IMR-90 (cell line): ENCODE measurements around the gene CLSTN3. TPM values are rescaled to one million over a fixed set of nuclear protein-coding genes. Genes with fewer than 3 reads are reported as not detected.
A peak's percentile ranks its signal among the peaks of the same experiment; 100 is the strongest.

Source experiments
- ATAC-seq: fragments of 200-7000 bp; cut with Tn5 transposase; 2 replicates; pipeline ENCODE4 v1.9.1; 2020; ENCODE audit warnings: low read depth, mild to moderate bottlenecking, moderate library complexity
- BruUV-seq: library from RNA; stranded (reverse); fragments of 400-500 nt; replicated peaks from 2 replicates; lab custom pipeline; 2021; lab: Mats Ljungman, UMichigan
- CTCF ChIA-PET: fragments of 300-600 bp; formaldehyde crosslinking; extraction: SDS; loops from one replicate; lab custom pipeline; 2021; ENCODE audit warnings: antibody characterized with exemption; lab: Yijun Ruan, JAX
- POLR2A ChIA-PET: fragments of 300-600 bp; sonication (Branson Sonifier 250); formaldehyde crosslinking; loops from one replicate; lab custom pipeline; 2022; ENCODE audit warnings: antibody characterized with exemption; ENCODE audit not compliant: unreplicated experiment; lab: Charles Lee
- DNase-seq: peaks from one replicate; pipeline ENCODE4 v3.0.0; 2013
- H2AFZ ChIP-seq: replicated peaks from 2 replicates; pipeline ENCODE3; 2013; ENCODE audit warnings: low read length, mild to moderate bottlenecking; ENCODE audit not compliant: poor library complexity
- H2AK5ac ChIP-seq: 2 replicates; pipeline ENCODE4 v1.6.1; 2013; ENCODE audit warnings: low read depth, low read length, inconsistent platforms
- H2AK9ac ChIP-seq: replicated peaks from 2 replicates; pipeline ENCODE3; 2013; ENCODE audit warnings: mild to moderate bottlenecking, low read depth, low read length, moderate library complexity; ENCODE audit not compliant: poor library complexity
- H2BK120ac ChIP-seq: 2 replicates; pipeline ENCODE4 v1.6.1; 2013; ENCODE audit warnings: low read depth, low read length, inconsistent platforms
- H2BK15ac ChIP-seq: 3 replicates; pipeline ENCODE4 v1.6.1; 2013; ENCODE audit warnings: low read depth, low read length, inconsistent platforms
- H2BK20ac ChIP-seq: 2 replicates; pipeline ENCODE4 v1.6.1; 2013; ENCODE audit warnings: low read depth, mild to moderate bottlenecking, inconsistent platforms, low read length, moderate library complexity
- H2BK5ac ChIP-seq: 2 replicates; pipeline ENCODE4 v1.6.1; 2013; ENCODE audit warnings: mild to moderate bottlenecking, low read depth, low read length, inconsistent platforms; ENCODE audit not compliant: poor library complexity, severe bottlenecking
- H3K14ac ChIP-seq: replicated peaks from 2 replicates; pipeline ENCODE4 v1.6.1; 2013; ENCODE audit warnings: low read depth, low read length, inconsistent platforms
- H3K18ac ChIP-seq: 2 replicates; pipeline ENCODE4 v1.6.1; 2013; ENCODE audit warnings: low read depth, low read length, control low read depth
- H3K23ac ChIP-seq: 2 replicates; pipeline ENCODE4 v1.6.1; 2013; ENCODE audit warnings: low read depth, low read length, inconsistent platforms
- H3K27ac ChIP-seq: 2 replicates; pipeline ENCODE4 v1.5.1; 2013; ENCODE audit warnings: mild to moderate bottlenecking, control low read depth, low read length; ENCODE audit not compliant: insufficient read depth
- H3K27me3 ChIP-seq: 2 replicates; pipeline ENCODE4 v1.6.1; 2013; ENCODE audit warnings: low read length; ENCODE audit not compliant: control insufficient read depth, insufficient read depth
- H3K36me3 ChIP-seq: 2 replicates; pipeline ENCODE4 v1.6.1; 2013; ENCODE audit warnings: low read length, mixed read lengths; ENCODE audit not compliant: control insufficient read depth, insufficient read depth
- H3K4ac ChIP-seq: 2 replicates; pipeline ENCODE4 v1.6.1; 2013; ENCODE audit warnings: low read depth, low read length, inconsistent platforms
- H3K4me1 ChIP-seq: 2 replicates; pipeline ENCODE4 v1.6.1; 2013; ENCODE audit warnings: low read length, mixed read lengths; ENCODE audit not compliant: control insufficient read depth, insufficient read depth
- H3K4me2 ChIP-seq: 2 replicates; pipeline ENCODE4 v1.6.1; 2013; ENCODE audit warnings: low read depth, mild to moderate bottlenecking, control low read depth, low read length, moderate library complexity
- H3K4me3 ChIP-seq: 2 replicates; pipeline ENCODE4 v1.5.1; 2013; ENCODE audit warnings: low read depth, mild to moderate bottlenecking, control low read depth, low read length, moderate library complexity; ENCODE audit not compliant: insufficient read depth
- H3K56ac ChIP-seq: 2 replicates; pipeline ENCODE4 v1.6.1; 2013; ENCODE audit warnings: low read length, inconsistent platforms; ENCODE audit not compliant: insufficient read depth; ENCODE audit errors: extremely low read depth
- H3K79me1 ChIP-seq, 2 experiments: 2 replicates each; pipeline ENCODE4 v1.6.1; 2013; ENCODE audit warnings: low read length in 2 of 2, inconsistent platforms in 1 of 2, low read depth in 1 of 2
- H3K9ac ChIP-seq: 2 replicates; pipeline ENCODE4 v1.6.1; 2013; ENCODE audit warnings: low read depth, low read length, control low read depth
- H3K9me1 ChIP-seq: 2 replicates; pipeline ENCODE4 v1.6.1; 2013; ENCODE audit warnings: low read length, inconsistent platforms; ENCODE audit not compliant: insufficient read depth
- H3K9me3 ChIP-seq: 2 replicates; pipeline ENCODE4 v1.6.1; 2013; ENCODE audit warnings: low read length; ENCODE audit not compliant: control insufficient read depth, insufficient read depth
- H4K20me1 ChIP-seq: 2 replicates; pipeline ENCODE4 v1.6.1; 2013; ENCODE audit warnings: low read length, inconsistent platforms; ENCODE audit not compliant: insufficient read depth
- H4K5ac ChIP-seq: 2 replicates; pipeline ENCODE4 v1.6.1; 2013; ENCODE audit warnings: mild to moderate bottlenecking, low read depth, low read length, control low read depth
- H4K8ac ChIP-seq, 2 experiments: 2 replicates each; pipeline ENCODE4 v1.6.1; 2013; ENCODE audit warnings: low read depth in 2 of 2, low read length in 2 of 2, control low read depth in 1 of 2, inconsistent platforms in 1 of 2
- H4K91ac ChIP-seq: 2 replicates; pipeline ENCODE4 v1.6.1; 2013; ENCODE audit warnings: low read depth, low read length, inconsistent platforms; ENCODE audit not compliant: insufficient read depth
- CHD1 ChIP-seq: IDR thresholded peaks from 2 replicates; pipeline ENCODE4 v1.6.1; 2012; ENCODE audit warnings: low read depth, low read length, improper control_type of control experiment
- FOS ChIP-seq: fragments of 150-350 bp; IDR thresholded peaks from 2 replicates; pipeline ENCODE4 v1.6.1; 2016; ENCODE audit warnings: low read depth, low read length
- MAFK ChIP-seq: IDR thresholded peaks from 2 replicates; pipeline ENCODE4 v1.6.1; 2012; ENCODE audit warnings: low read depth, low read length, improper control_type of control experiment
- MAZ ChIP-seq: IDR thresholded peaks from 2 replicates; pipeline ENCODE4 v1.6.1; 2012; ENCODE audit warnings: low read depth, mild to moderate bottlenecking, low read length, improper control_type of control experiment, moderate library complexity, borderline replicate concordance
- MXI1 ChIP-seq: IDR thresholded peaks from 2 replicates; pipeline ENCODE4 v1.6.1; 2012; ENCODE audit warnings: low read depth, mild to moderate bottlenecking, low read length, moderate library complexity, borderline replicate concordance
- NFE2L2 ChIP-seq: fragments of 150-350 bp; IDR thresholded peaks from 2 replicates; pipeline ENCODE4 v1.6.1; 2016; ENCODE audit warnings: low read depth, mild to moderate bottlenecking, low read length
- POLR2A ChIP-seq: IDR thresholded peaks from 2 replicates; pipeline ENCODE4 v1.6.1; 2012; ENCODE audit warnings: mild to moderate bottlenecking, low read depth, low read length
- RAD21 ChIP-seq: IDR thresholded peaks from 2 replicates; pipeline ENCODE4 v1.6.1; 2012; ENCODE audit warnings: low read length, improper control_type of control experiment
- RFX5 ChIP-seq: IDR thresholded peaks from 2 replicates; pipeline ENCODE4 v1.8.0; 2012; ENCODE audit warnings: low read depth, mild to moderate bottlenecking, low read length, moderate library complexity
- SMC3 ChIP-seq: fragments of 150-350 bp; IDR thresholded peaks from 2 replicates; pipeline ENCODE4 v1.6.1; 2016; ENCODE audit warnings: low read depth, mild to moderate bottlenecking, antibody characterized with exemption, low read length, moderate library complexity
- WGBS, 2 experiments: methylation state at CpG; one replicate each; pipeline versions ENCODE4 v1.1.5 to v1.1.7; 2013; ENCODE audit warnings: missing lambda C conversion rate in 2 of 2; ENCODE audit not compliant: insufficient read length in 1 of 2; ENCODE audit errors: extremely low coverage in 2 of 2; 5-methylcytosine and 5-hydroxymethylcytosine counted together
- dilution Hi-C: fragments of 300-500 bp; cut with HindIII; formaldehyde crosslinking; loops from one replicate; pipeline ENCODE4 v1.14.3; 2018; ENCODE audit warnings: low sequenced_read_pairs; ENCODE audit not compliant: unreplicated experiment
- in situ Hi-C: fragments of 300-500 bp; cut with MboI; formaldehyde crosslinking; loops from 3 replicates; pipeline ENCODE4 v1.14.3; 2019; ENCODE audit warnings: low sequenced_read_pairs, inconsistent platforms, mixed read lengths
- intact Hi-C: fragments of 100-400 bp; cut with micrococcal nuclease; formaldehyde crosslinking; loops from 2 replicates; pipeline ENCODE4 v1.10.0; 2022
- polyA plus RNA-seq, 3 experiments: library from polyadenylated mRNA; depleted of rRNA; stranded (reverse); fragments of >200 nt; gene quantifications; 2 replicates each; pipeline ENCODE4 v1.2.3, GENCODE V29; 2012; ENCODE audit warnings: low replicate concordance in 1 of 3
- total RNA-seq: library from RNA; depleted of rRNA; stranded (reverse); fragments of >200 nt; gene quantifications from 2 replicates; pipeline ENCODE4 v1.2.3, GENCODE V29; 2012
- TF ChIP-seq, protein P1 (sequence below): fragments of 150-350 bp; IDR thresholded peaks from 2 replicates; pipeline ENCODE4 v1.6.1; 2017; ENCODE audit warnings: mild to moderate bottlenecking, antibody characterized with exemption, low read length, low read depth
- TF ChIP-seq, protein P2 (sequence below): conservative IDR thresholded peaks from 2 replicates; pipeline ENCODE4 v1.5.1; 2012; ENCODE audit warnings: mild to moderate bottlenecking, low read depth, low read length, improper control_type of control experiment
- TF ChIP-seq, protein P3 (sequence below): fragments of 150-350 bp; IDR thresholded peaks from 2 replicates; pipeline ENCODE4 v1.6.1; 2016; ENCODE audit warnings: low read depth, mild to moderate bottlenecking, low read length, moderate library complexity, borderline replicate concordance

Gene CLSTN3
- total and polyA plus RNA-seq, 2 of the 4 experiments (the other 2 are of a cell fraction): 4.1 to 16.4 TPM

DNA sequence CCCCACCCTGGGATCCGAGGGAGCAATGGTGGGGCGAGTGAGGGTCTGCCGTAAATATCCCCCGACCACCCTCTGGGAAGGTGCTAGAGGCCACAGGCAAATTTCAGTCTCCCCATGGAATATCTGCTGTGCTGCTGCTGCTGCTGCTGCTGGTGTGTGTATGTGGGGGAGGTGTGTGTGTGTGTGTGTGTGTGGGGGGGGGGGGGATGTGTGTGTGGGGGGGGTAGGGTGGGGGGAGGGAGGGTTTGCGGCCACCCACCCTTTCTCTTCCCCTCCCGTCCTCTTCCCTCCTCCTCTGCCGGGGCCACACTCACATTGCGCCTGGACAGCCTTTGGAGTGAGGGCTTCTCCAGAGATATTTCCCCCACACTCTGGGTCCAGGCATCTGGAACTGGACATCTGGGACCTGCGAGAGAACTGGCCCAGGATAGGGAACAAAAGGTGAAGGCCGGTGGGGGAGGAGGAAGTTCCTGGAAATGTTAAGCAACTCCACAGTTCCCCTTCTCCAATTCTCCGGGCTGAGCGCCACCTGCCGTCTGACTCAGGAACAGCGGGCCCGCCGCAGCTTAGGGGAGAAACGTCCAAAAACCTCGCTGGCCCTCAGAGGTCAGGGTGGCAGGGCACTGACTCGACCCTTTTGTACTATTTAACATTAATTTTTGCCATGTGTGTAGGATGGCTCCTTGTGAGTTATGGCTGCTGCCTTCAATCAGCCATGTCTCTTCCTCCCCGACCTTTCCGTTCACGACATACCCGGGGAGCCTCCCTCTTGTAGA lies 21.2 kb upstream of the CLSTN3 start, which contains the start of gene C1RL:
C1RL (minus strand) TSS at position 419 of the 776 bp plus-strand sequence; CDS start at position 385, 34 bp downstream.
- Histone ChIP-seq H3K56ac (peak within 1 kb of the TSS; percentile 94), H4K91ac (peak within 1 kb of the TSS; percentile 100), H3K9me1 (0 out of 2 replicates have a peak, but pooled peaks cover 2% of the 10 kb centered on the region), H3K23ac (peak within 1 kb of the TSS; percentile 99), H2BK20ac (peak within 1 kb of the TSS; percentile 72), H2AK5ac (peak within 1 kb of the TSS; percentile 95), H2BK15ac (peak within 1 kb of the TSS; percentile 93; the same call in 2 of the 3 replicates), H3K9ac (peak within 1 kb of the TSS; percentile 98), H3K27me3 (no peaks in the 10 kb centered on the region), H4K8ac (peak within 1 kb of the TSS; percentile 97 to 100), H2AFZ (peak within 1 kb of the TSS; percentile 98), H3K4me3 (peak within 1 kb of the TSS; percentile 66), H3K4me2 (peak within 1 kb of the TSS; percentile 96), H4K20me1 (no peaks in the 10 kb centered on the region; the same call in 1 of the 2 replicates), H3K4me1 (peaks cover 5% of the 10 kb centered on the region; the same call in 1 of the 2 replicates), H3K36me3 (peaks cover 8% of the 10 kb centered on the region), H3K27ac (peak within 1 kb of the TSS; percentile 97), H2BK5ac (peak within 1 kb of the TSS; percentile 97), H3K9me3 (no peaks in the 10 kb centered on the region), H3K4ac (peak within 1 kb of the TSS; percentile 100), H2BK120ac (peak within 1 kb of the TSS; percentile 94), H3K14ac (peak within 1 kb of the TSS; percentile 100), H2AK9ac (peak within 1 kb of the TSS; percentile 100), H3K18ac (peak within 1 kb of the TSS; percentile 99), H3K79me1 (peaks cover 24 to 53% of the 10 kb centered on the region in 2 experiments; a peak in 3 of 4 replicates), H4K5ac (peak within 1 kb of the TSS; percentile 97)
- ChIA-PET CTCF (interaction anchor here (0.6 to 2.1 kb wide), 8 partner anchors 10 to 164 kb away, joined by 3 to 9 read pairs (median 4); partner anchors contain the start of gene C1S), POLR2A (interaction anchor here (1.0 kb wide), 1 partner anchor 183 kb away, joined by 3 read pairs; no protein-coding TSS in a partner anchor)
- dilution Hi-C loops (no loop called here), intact Hi-C loops (loop anchor here (1.0 kb wide), 3 partner anchors 49 to 139 kb away; partner anchors contain the start of genes C1S, EMG1 and PHB2), in situ Hi-C loops (no loop called here)
- BruUV-seq: no TSS peak
- WGBS, 2 experiments: 0% methylated on average over 7 of the region's 23 CpGs; no CpG with 5 or more reads in 1 of the 2 experiments
- peak; percentile 77 for DNase-seq
- ATAC-seq: peak; percentile 58
- TF ChIP-seq SMC3 (peak; percentile 86), RAD21 (peak; percentile 79), CHD1 (no peak), NFE2L2 (peak; percentile 16; the same call in 1 of the 2 replicates), POLR2A (peak; percentile 15; the same call in 1 of the 2 replicates), MAFK (no peak), MXI1 (no peak), RFX5 (no peak), MAZ (0 out of 2 replicates have a peak, but pooled peaks have one; percentile 53), FOS (no peak)
- TF ChIP-seq, protein P1, sequence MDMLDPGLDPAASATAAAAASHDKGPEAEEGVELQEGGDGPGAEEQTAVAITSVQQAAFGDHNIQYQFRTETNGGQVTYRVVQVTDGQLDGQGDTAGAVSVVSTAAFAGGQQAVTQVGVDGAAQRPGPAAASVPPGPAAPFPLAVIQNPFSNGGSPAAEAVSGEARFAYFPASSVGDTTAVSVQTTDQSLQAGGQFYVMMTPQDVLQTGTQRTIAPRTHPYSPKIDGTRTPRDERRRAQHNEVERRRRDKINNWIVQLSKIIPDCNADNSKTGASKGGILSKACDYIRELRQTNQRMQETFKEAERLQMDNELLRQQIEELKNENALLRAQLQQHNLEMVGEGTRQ: no peak
- TF ChIP-seq, protein P2, sequence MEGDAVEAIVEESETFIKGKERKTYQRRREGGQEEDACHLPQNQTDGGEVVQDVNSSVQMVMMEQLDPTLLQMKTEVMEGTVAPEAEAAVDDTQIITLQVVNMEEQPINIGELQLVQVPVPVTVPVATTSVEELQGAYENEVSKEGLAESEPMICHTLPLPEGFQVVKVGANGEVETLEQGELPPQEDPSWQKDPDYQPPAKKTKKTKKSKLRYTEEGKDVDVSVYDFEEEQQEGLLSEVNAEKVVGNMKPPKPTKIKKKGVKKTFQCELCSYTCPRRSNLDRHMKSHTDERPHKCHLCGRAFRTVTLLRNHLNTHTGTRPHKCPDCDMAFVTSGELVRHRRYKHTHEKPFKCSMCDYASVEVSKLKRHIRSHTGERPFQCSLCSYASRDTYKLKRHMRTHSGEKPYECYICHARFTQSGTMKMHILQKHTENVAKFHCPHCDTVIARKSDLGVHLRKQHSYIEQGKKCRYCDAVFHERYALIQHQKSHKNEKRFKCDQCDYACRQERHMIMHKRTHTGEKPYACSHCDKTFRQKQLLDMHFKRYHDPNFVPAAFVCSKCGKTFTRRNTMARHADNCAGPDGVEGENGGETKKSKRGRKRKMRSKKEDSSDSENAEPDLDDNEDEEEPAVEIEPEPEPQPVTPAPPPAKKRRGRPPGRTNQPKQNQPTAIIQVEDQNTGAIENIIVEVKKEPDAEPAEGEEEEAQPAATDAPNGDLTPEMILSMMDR: peak; percentile 93
- TF ChIP-seq, protein P3, sequence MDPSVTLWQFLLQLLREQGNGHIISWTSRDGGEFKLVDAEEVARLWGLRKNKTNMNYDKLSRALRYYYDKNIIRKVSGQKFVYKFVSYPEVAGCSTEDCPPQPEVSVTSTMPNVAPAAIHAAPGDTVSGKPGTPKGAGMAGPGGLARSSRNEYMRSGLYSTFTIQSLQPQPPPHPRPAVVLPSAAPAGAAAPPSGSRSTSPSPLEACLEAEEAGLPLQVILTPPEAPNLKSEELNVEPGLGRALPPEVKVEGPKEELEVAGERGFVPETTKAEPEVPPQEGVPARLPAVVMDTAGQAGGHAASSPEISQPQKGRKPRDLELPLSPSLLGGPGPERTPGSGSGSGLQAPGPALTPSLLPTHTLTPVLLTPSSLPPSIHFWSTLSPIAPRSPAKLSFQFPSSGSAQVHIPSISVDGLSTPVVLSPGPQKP: no peak
